Activated CD4-positive, alpha-beta T cell treated with anti-CD3 and anti-CD28 coated beads, Interleukin-2, amount 10 ng/mL, durations not matched to agents 7 days and 5 days (primary cell): ENCODE results near the gene MAB21L3. TPM values are rescaled to one million over a fixed set of nuclear protein-coding genes. Genes with fewer than 3 reads are reported as not detected.

Source experiments
- CTCF ChIA-PET: fragments of 350-600 bp; sonication (Branson Sonifier 250); formaldehyde crosslinking; loops from one replicate; lab custom pipeline; 2021; ENCODE audit warnings: antibody characterized with exemption; lab: Charles Lee
- POLR2A ChIA-PET: fragments of 350-600 bp; sonication (Branson Sonifier 250); formaldehyde crosslinking; loops from one replicate; lab custom pipeline; 2021; ENCODE audit warnings: antibody characterized with exemption; lab: Charles Lee
- DNase-seq: peaks from one replicate; pipeline ENCODE4 v3.0.0-alpha.2; 2020
- H3K27ac Mint-ChIP-seq: one replicate; pipeline ENCODE4 v1.8.0; 2021; ENCODE audit warnings: mild to moderate bottlenecking, moderate library complexity, mixed read lengths
- H3K27me3 Mint-ChIP-seq: one replicate; pipeline ENCODE4 v1.8.0; 2021; ENCODE audit warnings: mixed read lengths
- H3K36me3 Mint-ChIP-seq: one replicate; pipeline ENCODE4 v1.8.0; 2021; ENCODE audit warnings: low read depth, mixed read lengths
- H3K4me1 Mint-ChIP-seq: one replicate; pipeline ENCODE4 v1.8.0; 2021; ENCODE audit warnings: mixed read lengths
- H3K4me3 Mint-ChIP-seq: one replicate; pipeline ENCODE4 v1.8.0; 2021; ENCODE audit warnings: mild to moderate bottlenecking, moderate library complexity, mixed read lengths
- H3K9me3 Mint-ChIP-seq: one replicate; pipeline ENCODE4 v1.8.0; 2021; ENCODE audit warnings: mixed read lengths
- total RNA-seq, 2 experiments: library from RNA; stranded (reverse); gene quantifications; one replicate each; pipeline ENCODE4 v1.2.3, GENCODE V29; 2021

The MAB21L3 gene
- total RNA-seq, 2 experiments from 2014 or later, result not detected

GRCh38 chr1:116148967-116149366, 37.8 kb downstream of the MAB21L3 start:
- Mint-ChIP-seq H3K27me3 (peaks cover 7% of the 10 kb centered on the region), H3K4me1 (peaks cover 20% of the 10 kb centered on the region), H3K36me3 (no peaks in the 10 kb centered on the region), H3K27ac (no peak overlapping the region), H3K4me3 (no peak overlapping the region), H3K9me3 (peaks cover 7% of the 10 kb centered on the region)
- DNase-seq, result no peak
- POLR2A ChIA-PET, result no interaction called here
- CTCF ChIA-PET, result interaction anchor here (0.9 to 5.0 kb wide), 5 partner anchors 10 to 350 kb away, joined by 3 to 39 read pairs (median 10); no protein-coding TSS in a partner anchor

GRCh38 chr1:116150368-116150767, 39.2 kb downstream of the MAB21L3 start:
- no peak for DNase-seq
- ChIA-PET CTCF (interaction anchor here (0.6 to 5.0 kb wide), 10 partner anchors 9 to 349 kb away, joined by 3 to 39 read pairs (median 4); no protein-coding TSS in a partner anchor), POLR2A (no interaction called here)
- H3K36me3 Mint-ChIP-seq, result no peaks in the 10 kb centered on the region
- peaks cover 3% of the 10 kb centered on the region for H3K9me3 Mint-ChIP-seq
- peaks cover 13% of the 10 kb centered on the region for H3K27me3 Mint-ChIP-seq
- peaks cover 20% of the 10 kb centered on the region for H3K4me1 Mint-ChIP-seq
- no peak overlapping the region for H3K4me3 Mint-ChIP-seq
- no peak overlapping the region for H3K27ac Mint-ChIP-seq

- H3K27ac Mint-ChIP-seq, result peak overlapping the region; percentile 71
- peaks cover 3% of the 10 kb centered on the region for H3K9me3 Mint-ChIP-seq
Observed at GRCh38 chr1:116151739-116152576, 40.8 kb downstream of the MAB21L3 start.

DNA sequence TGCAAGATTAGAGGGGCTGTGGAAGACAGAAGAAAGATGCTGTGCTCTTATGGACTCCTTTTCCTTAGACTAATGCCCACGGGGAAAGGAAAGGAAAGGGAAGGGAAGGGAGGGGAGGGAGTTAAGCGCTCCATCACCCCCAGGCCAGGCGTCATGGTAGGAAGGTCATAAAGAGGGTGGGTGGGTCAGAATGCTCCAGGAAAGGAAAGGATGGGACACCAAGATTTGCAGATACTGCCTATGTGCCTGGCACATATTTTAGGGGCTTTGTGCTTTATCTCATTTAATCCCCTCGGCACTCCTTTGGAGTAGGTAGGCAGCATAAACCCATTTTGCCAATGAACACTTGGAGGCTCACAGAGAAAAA, 41.4 kb downstream of the MAB21L3 start:
- no peak for DNase-seq
- Mint-ChIP-seq H3K4me1 (peaks cover 16% of the 10 kb centered on the region), H3K4me3 (peak overlapping the region; percentile 16), H3K36me3 (no peaks in the 10 kb centered on the region), H3K27me3 (peaks cover 23% of the 10 kb centered on the region), H3K9me3 (no peaks in the 10 kb centered on the region), H3K27ac (no peak overlapping the region)
- CTCF ChIA-PET, result interaction anchor here (0.6 to 1.8 kb wide), 6 partner anchors 14 to 346 kb away, joined by 3 to 9 read pairs (median 4); no protein-coding TSS in a partner anchor
- POLR2A ChIA-PET, result no interaction called here

More at GRCh38 chr1:116151739-116152576, 40.8 kb downstream of the MAB21L3 start:
- DNase-seq, result peak; percentile 69
- Mint-ChIP-seq H3K4me3 (peak overlapping the region; percentile 43), H3K4me1 (peaks cover 18% of the 10 kb centered on the region), H3K27me3 (peaks cover 19% of the 10 kb centered on the region), H3K36me3 (no peaks in the 10 kb centered on the region)
- POLR2A ChIA-PET, result no interaction called here
- CTCF ChIA-PET, result interaction anchor here (0.6 to 5.0 kb wide), 7 partner anchors 8 to 342 kb away, joined by 3 to 39 read pairs (median 3); no protein-coding TSS in a partner anchor

DNA sequence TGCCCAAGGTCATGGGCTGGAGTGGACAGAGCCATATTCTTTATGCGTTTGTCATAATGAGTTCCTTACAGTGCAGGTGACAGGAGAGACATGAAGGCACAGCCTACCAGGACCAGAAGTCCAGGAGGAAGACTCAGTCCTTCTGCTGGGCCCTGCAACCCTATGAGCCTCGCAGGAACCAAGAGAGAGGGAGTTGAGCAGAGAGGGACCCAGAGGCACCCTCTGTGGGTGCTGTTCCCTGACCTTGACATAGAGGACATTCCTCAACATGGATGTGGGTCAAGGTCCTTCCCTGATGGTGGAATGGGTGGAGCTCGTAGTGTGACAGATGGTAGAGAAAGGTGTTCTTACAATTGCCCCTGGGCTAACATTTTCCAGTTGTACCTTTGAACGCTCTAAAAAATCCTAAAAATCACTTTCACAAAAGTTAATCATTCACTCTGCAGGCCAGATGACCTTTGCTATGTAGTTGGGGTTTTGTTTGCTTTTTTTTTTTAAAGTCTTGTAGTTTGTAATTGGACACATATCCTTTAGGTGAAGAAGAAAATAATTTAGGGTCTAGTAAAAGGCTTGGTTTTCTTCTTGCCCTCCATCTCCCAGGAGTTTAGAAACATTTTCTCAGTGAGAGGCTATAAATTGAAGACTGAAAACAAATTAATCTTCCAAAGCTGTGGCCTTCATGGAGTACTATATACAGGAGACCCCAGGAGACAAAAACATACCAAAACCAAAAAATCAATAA, 41.9 kb downstream of the MAB21L3 start:
- Mint-ChIP-seq H3K4me3 (no peak overlapping the region), H3K27ac (no peak overlapping the region), H3K9me3 (peaks cover 2% of the 10 kb centered on the region), H3K4me1 (peaks cover 16% of the 10 kb centered on the region), H3K27me3 (peaks cover 24% of the 10 kb centered on the region), H3K36me3 (no peaks in the 10 kb centered on the region)
- POLR2A ChIA-PET, result no interaction called here
- no peak for DNase-seq
- CTCF ChIA-PET, result interaction anchor here (1.3 to 2.4 kb wide), 4 partner anchors 15 to 345 kb away, joined by 3 to 13 read pairs (median 6); no protein-coding TSS in a partner anchor

DNA sequence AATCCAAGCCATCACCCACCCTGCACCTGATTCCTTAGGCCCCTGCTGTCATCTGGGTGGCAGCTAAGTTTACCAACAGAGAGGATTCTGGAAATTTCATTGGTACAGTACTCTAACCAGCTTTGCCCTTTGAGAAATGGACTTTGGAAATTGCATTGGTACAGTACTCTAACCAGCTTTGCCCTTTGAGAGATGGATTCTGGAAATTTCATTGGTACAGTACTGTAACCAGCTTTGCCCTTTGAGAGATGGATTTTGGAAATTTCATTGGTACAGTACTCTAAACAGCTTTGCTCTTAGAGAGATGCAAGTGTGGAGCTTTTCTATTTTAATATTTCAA, 42.5 kb downstream of the MAB21L3 start:
- H3K4me3 Mint-ChIP-seq, result no peak overlapping the region
- peaks cover 24% of the 10 kb centered on the region for H3K27me3 Mint-ChIP-seq
- no peaks in the 10 kb centered on the region for H3K36me3 Mint-ChIP-seq
- ChIA-PET POLR2A (no interaction called here), CTCF (interaction anchor here (1.8 to 2.4 kb wide), 3 partner anchors 14 to 345 kb away, joined by 4 to 13 read pairs (median 9); no protein-coding TSS in a partner anchor)
- peaks cover 2% of the 10 kb centered on the region for H3K9me3 Mint-ChIP-seq
- H3K27ac Mint-ChIP-seq, result no peak overlapping the region
- DNase-seq, result no peak
- peaks cover 16% of the 10 kb centered on the region for H3K4me1 Mint-ChIP-seq

- CTCF ChIA-PET, result interaction anchor here (1.8 to 2.4 kb wide), 2 partner anchors 330 to 344 kb away, joined by 9 to 13 read pairs; no protein-coding TSS in a partner anchor
- POLR2A ChIA-PET, result no interaction called here
- Mint-ChIP-seq H3K4me3 (no peak overlapping the region), H3K4me1 (peaks cover 16% of the 10 kb centered on the region), H3K27me3 (peaks cover 24% of the 10 kb centered on the region), H3K36me3 (no peaks in the 10 kb centered on the region), H3K27ac (no peak overlapping the region), H3K9me3 (peaks cover 2% of the 10 kb centered on the region)
- no peak for DNase-seq
Observed at GRCh38 chr1:116154536-116154935, 43.3 kb downstream of the MAB21L3 start.

DNA sequence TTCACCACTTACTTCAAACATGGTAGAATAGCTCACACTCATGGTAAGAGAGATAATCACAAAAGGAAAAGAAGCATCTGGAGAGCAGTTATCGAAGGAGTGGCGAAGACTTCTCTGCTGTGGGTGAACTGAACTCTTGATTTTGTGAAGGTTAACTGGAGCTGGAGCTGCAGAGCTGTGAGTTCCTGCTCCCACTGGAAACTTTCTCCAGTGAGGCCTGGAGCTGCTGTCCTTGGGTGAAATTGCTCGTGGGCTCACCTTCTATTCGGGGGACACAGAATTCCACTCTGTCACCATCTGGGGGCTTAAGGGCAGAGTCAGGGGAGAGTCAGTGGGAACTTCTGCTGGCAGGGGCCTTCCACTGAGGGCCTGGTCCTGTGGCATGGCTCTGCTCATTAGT, 45.9 kb downstream of the MAB21L3 start:
- CTCF ChIA-PET, result interaction anchor here (1.7 kb wide), 1 partner anchor 328 kb away, joined by 5 read pairs; no protein-coding TSS in a partner anchor
- peaks cover 2% of the 10 kb centered on the region for H3K9me3 Mint-ChIP-seq
- POLR2A ChIA-PET, result no interaction called here
- H3K36me3 Mint-ChIP-seq, result no peaks in the 10 kb centered on the region
- H3K27ac Mint-ChIP-seq, result no peak overlapping the region
- peaks cover 26% of the 10 kb centered on the region for H3K27me3 Mint-ChIP-seq
- no peak for DNase-seq
- H3K4me1 Mint-ChIP-seq, result peaks cover 2% of the 10 kb centered on the region
- H3K4me3 Mint-ChIP-seq, result no peak overlapping the region

- DNase-seq, result no peak
- Mint-ChIP-seq H3K27ac (no peak overlapping the region), H3K36me3 (no peaks in the 10 kb centered on the region), H3K4me3 (no peak overlapping the region), H3K4me1 (no peaks in the 10 kb centered on the region), H3K9me3 (peaks cover 2% of the 10 kb centered on the region), H3K27me3 (peaks cover 24% of the 10 kb centered on the region)
- ChIA-PET POLR2A (no interaction called here), CTCF (interaction anchor here (0.8 to 0.9 kb wide), 2 partner anchors 8 to 20 kb away, joined by 3 to 4 read pairs; no protein-coding TSS in a partner anchor)
Observed at GRCh38 chr1:116159177-116159576, 48.0 kb downstream of the MAB21L3 start.

- POLR2A ChIA-PET, result no interaction called here
- H3K4me3 Mint-ChIP-seq, result no peak overlapping the region
- CTCF ChIA-PET, result interaction anchor here (0.5 to 0.9 kb wide), 3 partner anchors 9 to 1324 kb away, joined by 3 to 4 read pairs (median 3); no protein-coding TSS in a partner anchor
Observed at GRCh38 chr1:116159611-116160010, 48.4 kb downstream of the MAB21L3 start.

DNA sequence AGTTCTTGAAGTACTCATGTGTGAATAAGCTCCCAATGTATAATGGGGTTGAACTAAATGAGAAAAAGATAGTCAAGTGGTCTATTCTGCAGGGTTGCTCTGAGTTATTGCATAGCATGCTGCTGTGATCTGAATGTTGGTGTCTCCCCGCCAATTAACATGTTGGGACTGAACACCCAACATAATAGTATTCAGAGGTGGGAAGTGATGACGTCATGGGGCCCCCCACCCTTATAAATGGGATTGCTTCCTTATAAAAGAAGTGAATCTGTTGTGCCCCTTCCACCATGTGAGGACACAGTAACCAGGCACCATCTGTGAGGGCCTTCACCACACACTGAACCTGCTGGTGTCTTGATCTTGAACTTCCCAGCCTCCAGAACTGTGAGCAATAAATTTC, 50.2 kb downstream of the MAB21L3 start:
- Mint-ChIP-seq H3K9me3 (peaks cover 2% of the 10 kb centered on the region), H3K27ac (no peak overlapping the region), H3K27me3 (peaks cover 12% of the 10 kb centered on the region), H3K4me3 (no peak overlapping the region), H3K4me1 (no peaks in the 10 kb centered on the region), H3K36me3 (no peaks in the 10 kb centered on the region)
- CTCF ChIA-PET, result interaction anchor here (1.0 kb wide), 1 partner anchor 10 kb away, joined by 3 read pairs; no protein-coding TSS in a partner anchor
- DNase-seq, result no peak
- POLR2A ChIA-PET, result no interaction called here

More at GRCh38 chr1:116159611-116160010, 48.4 kb downstream of the MAB21L3 start:
- peaks cover 2% of the 10 kb centered on the region for H3K9me3 Mint-ChIP-seq
- no peak overlapping the region for H3K27ac Mint-ChIP-seq
- no peak for DNase-seq
- no peaks in the 10 kb centered on the region for H3K36me3 Mint-ChIP-seq
- no peaks in the 10 kb centered on the region for H3K4me1 Mint-ChIP-seq
- peaks cover 20% of the 10 kb centered on the region for H3K27me3 Mint-ChIP-seq

DNA sequence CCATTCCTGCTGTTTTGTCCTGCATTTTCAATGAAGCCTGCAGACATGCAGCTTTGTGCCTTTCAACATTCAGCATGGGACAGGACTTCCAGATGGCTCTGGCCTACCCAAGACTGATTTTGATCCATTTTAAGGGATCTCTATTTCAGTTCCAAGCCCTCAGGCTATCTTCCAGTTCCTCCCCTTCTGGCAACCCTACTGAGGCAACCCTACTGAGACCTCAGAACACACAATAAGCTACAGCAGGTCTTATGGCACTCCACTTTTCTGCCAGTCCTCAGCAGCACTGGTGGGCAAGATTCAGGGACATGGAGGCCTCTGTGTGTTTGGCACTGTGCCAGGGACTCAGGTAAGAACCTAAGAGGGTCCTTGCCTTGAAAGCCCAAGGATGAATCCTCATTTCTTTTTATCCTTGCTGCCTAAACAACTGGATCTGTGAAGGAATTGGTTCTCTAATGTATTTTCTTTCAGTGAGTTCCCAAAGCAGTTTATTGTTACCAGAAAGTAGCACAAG, 50.7 kb downstream of the MAB21L3 start:
- Mint-ChIP-seq H3K27ac (no peak overlapping the region), H3K4me3 (no peak overlapping the region), H3K9me3 (peaks cover 2% of the 10 kb centered on the region), H3K36me3 (no peaks in the 10 kb centered on the region), H3K4me1 (peaks cover under 1% of the 10 kb centered on the region), H3K27me3 (peaks cover 7% of the 10 kb centered on the region)
- ChIA-PET POLR2A (no interaction called here), CTCF (no interaction called here)
- no peak for DNase-seq
